GM18507 (cell line): ENCODE data around the gene PRR20A.
"Not testable (repeated sequence)": the region's sequence is repeated elsewhere in the genome, so short reads cannot be mapped to it uniquely, and the experiment has no call there.

ENCODE experiments used
- DNase-seq: peaks from one replicate; pipeline ENCODE4 v3.0.0; 2011; ENCODE audit warnings: low read depth; ENCODE audit not compliant: insufficient read length; ENCODE audit errors: extremely low spot score
- FAIRE-seq: peaks from 2 replicates; lab custom pipeline; 2011; peaks lifted over from hg19 to GRCh38; lab: Jason Lieb, UNC

Gene PRR20A

GRCh38 chr13:57140235-57140968 is at the start of gene PRR20A:
TSS of gene PRR20A (plus strand) at chr13:57140918. CDS start at chr13:57141305, 387 bp downstream.
- FAIRE-seq, DNase-seq: not testable (repeated sequence)

GRCh38 chr13:57114945-57115344 is 25.8 kb upstream of the PRR20A start:
- no peak for DNase-seq

GRCh38 chr13:57123681-57124080 is 17.0 kb upstream of the PRR20A start:
- no peak for FAIRE-seq
- no peak for DNase-seq

More at GRCh38 chr13:57114945-57115344, 25.8 kb upstream of the PRR20A start:
- no peak for FAIRE-seq

- FAIRE-seq (no peak), DNase-seq (no peak)
Observed at GRCh38 chr13:57128909-57129308, 11.8 kb upstream of the PRR20A start.

- no peak for DNase-seq
- no peak for FAIRE-seq
Observed at GRCh38 chr13:57136093-57136492, 4.6 kb upstream of the PRR20A start.

GRCh38 chr13:57137585-57137984 is 3.1 kb upstream of the PRR20A start:
- DNase-seq (no peak), FAIRE-seq (no peak)

- no peak for FAIRE-seq
Observed at GRCh38 chr13:57138988-57139387, 1.7 kb upstream of the PRR20A start.

GRCh38 chr13:57139781-57140180 is 937 bp upstream of the PRR20A start:
- not testable (repeated sequence) for FAIRE-seq, DNase-seq

More at GRCh38 chr13:57138988-57139387, 1.7 kb upstream of the PRR20A start:
- DNase-seq: no peak

GRCh38 chr13:57147188-57147587 is 6.5 kb downstream of the PRR20A start, which contains the start of gene PRR20B:
TSS of gene PRR20B (plus strand) at chr13:57147488. CDS start at chr13:57147875, 387 bp downstream.
- FAIRE-seq, DNase-seq: not testable (repeated sequence)

- not testable (repeated sequence) for FAIRE-seq, DNase-seq
Observed at GRCh38 chr13:57148106-57148505, 7.4 kb downstream of the PRR20A start.

- DNase-seq, FAIRE-seq: not testable (repeated sequence)
Observed at GRCh38 chr13:57153761-57154160, 13.0 kb downstream of the PRR20A start, which contains the start of gene PRR20C. TSS of gene PRR20C (plus strand) at chr13:57154061. CDS start at chr13:57154448, 387 bp downstream.

- DNase-seq, FAIRE-seq: not testable (repeated sequence)
Observed at GRCh38 chr13:57160332-57160731, 19.6 kb downstream of the PRR20A start, which contains the start of gene PRR20D. TSS of gene PRR20D (plus strand) at chr13:57160632. CDS start at chr13:57161019, 387 bp downstream.

GRCh38 chr13:57166897-57167296 is 26.2 kb downstream of the PRR20A start, which contains the start of gene PRR20E:
TSS of gene PRR20E (plus strand) at chr13:57167197. CDS start at chr13:57167584, 387 bp downstream.
- DNase-seq, FAIRE-seq: not testable (repeated sequence)

- FAIRE-seq (no peak), DNase-seq (no peak)
Observed at GRCh38 chr13:57191667-57192066, 50.9 kb downstream of the PRR20A start.
